IMR-90 (cell line): ENCODE measurements around the gene CACNA1D. TPM values are rescaled to one million over a fixed set of nuclear protein-coding genes. Genes with fewer than 3 reads are reported as not detected.

Experiments used
- ATAC-seq: fragments of 200-7000 bp; cut with Tn5 transposase; 2 replicates; pipeline ENCODE4 v1.9.1; 2020; ENCODE audit warnings: low read depth, mild to moderate bottlenecking, moderate library complexity
- BruUV-seq: library from RNA; stranded (reverse); fragments of 400-500 nt; replicated peaks from 2 replicates; lab custom pipeline; 2021; lab: Mats Ljungman, UMichigan
- CTCF ChIA-PET: fragments of 300-600 bp; formaldehyde crosslinking; extraction: SDS; loops from one replicate; lab custom pipeline; 2021; ENCODE audit warnings: antibody characterized with exemption; lab: Yijun Ruan, JAX
- POLR2A ChIA-PET: fragments of 300-600 bp; sonication (Branson Sonifier 250); formaldehyde crosslinking; loops from one replicate; lab custom pipeline; 2022; ENCODE audit warnings: antibody characterized with exemption; ENCODE audit not compliant: unreplicated experiment; lab: Charles Lee
- DNase-seq: peaks from one replicate; pipeline ENCODE4 v3.0.0; 2013
- H2AFZ ChIP-seq: replicated peaks from 2 replicates; pipeline ENCODE3; 2013; ENCODE audit warnings: low read length, mild to moderate bottlenecking; ENCODE audit not compliant: poor library complexity
- H2AK5ac ChIP-seq: 2 replicates; pipeline ENCODE4 v1.6.1; 2013; ENCODE audit warnings: low read depth, low read length, inconsistent platforms
- H2AK9ac ChIP-seq: replicated peaks from 2 replicates; pipeline ENCODE3; 2013; ENCODE audit warnings: mild to moderate bottlenecking, low read depth, low read length, moderate library complexity; ENCODE audit not compliant: poor library complexity
- H2BK120ac ChIP-seq: 2 replicates; pipeline ENCODE4 v1.6.1; 2013; ENCODE audit warnings: low read depth, low read length, inconsistent platforms
- H2BK15ac ChIP-seq: 3 replicates; pipeline ENCODE4 v1.6.1; 2013; ENCODE audit warnings: low read depth, low read length, inconsistent platforms
- H2BK20ac ChIP-seq: 2 replicates; pipeline ENCODE4 v1.6.1; 2013; ENCODE audit warnings: low read depth, mild to moderate bottlenecking, inconsistent platforms, low read length, moderate library complexity
- H2BK5ac ChIP-seq: 2 replicates; pipeline ENCODE4 v1.6.1; 2013; ENCODE audit warnings: mild to moderate bottlenecking, low read depth, low read length, inconsistent platforms; ENCODE audit not compliant: poor library complexity, severe bottlenecking
- H3K14ac ChIP-seq: replicated peaks from 2 replicates; pipeline ENCODE4 v1.6.1; 2013; ENCODE audit warnings: low read depth, low read length, inconsistent platforms
- H3K18ac ChIP-seq: 2 replicates; pipeline ENCODE4 v1.6.1; 2013; ENCODE audit warnings: low read depth, low read length, control low read depth
- H3K23ac ChIP-seq: 2 replicates; pipeline ENCODE4 v1.6.1; 2013; ENCODE audit warnings: low read depth, low read length, inconsistent platforms
- H3K27ac ChIP-seq: 2 replicates; pipeline ENCODE4 v1.5.1; 2013; ENCODE audit warnings: mild to moderate bottlenecking, control low read depth, low read length; ENCODE audit not compliant: insufficient read depth
- H3K27me3 ChIP-seq: 2 replicates; pipeline ENCODE4 v1.6.1; 2013; ENCODE audit warnings: low read length; ENCODE audit not compliant: control insufficient read depth, insufficient read depth
- H3K36me3 ChIP-seq: 2 replicates; pipeline ENCODE4 v1.6.1; 2013; ENCODE audit warnings: low read length, mixed read lengths; ENCODE audit not compliant: control insufficient read depth, insufficient read depth
- H3K4ac ChIP-seq: 2 replicates; pipeline ENCODE4 v1.6.1; 2013; ENCODE audit warnings: low read depth, low read length, inconsistent platforms
- H3K4me1 ChIP-seq: 2 replicates; pipeline ENCODE4 v1.6.1; 2013; ENCODE audit warnings: low read length, mixed read lengths; ENCODE audit not compliant: control insufficient read depth, insufficient read depth
- H3K4me2 ChIP-seq: 2 replicates; pipeline ENCODE4 v1.6.1; 2013; ENCODE audit warnings: low read depth, mild to moderate bottlenecking, control low read depth, low read length, moderate library complexity
- H3K4me3 ChIP-seq: 2 replicates; pipeline ENCODE4 v1.5.1; 2013; ENCODE audit warnings: low read depth, mild to moderate bottlenecking, control low read depth, low read length, moderate library complexity; ENCODE audit not compliant: insufficient read depth
- H3K56ac ChIP-seq: 2 replicates; pipeline ENCODE4 v1.6.1; 2013; ENCODE audit warnings: low read length, inconsistent platforms; ENCODE audit not compliant: insufficient read depth; ENCODE audit errors: extremely low read depth
- H3K79me1 ChIP-seq, 2 experiments: 2 replicates each; pipeline ENCODE4 v1.6.1; 2013; ENCODE audit warnings: low read length in 2 of 2, inconsistent platforms in 1 of 2, low read depth in 1 of 2
- H3K9ac ChIP-seq: 2 replicates; pipeline ENCODE4 v1.6.1; 2013; ENCODE audit warnings: low read depth, low read length, control low read depth
- H3K9me1 ChIP-seq: 2 replicates; pipeline ENCODE4 v1.6.1; 2013; ENCODE audit warnings: low read length, inconsistent platforms; ENCODE audit not compliant: insufficient read depth
- H3K9me3 ChIP-seq: 2 replicates; pipeline ENCODE4 v1.6.1; 2013; ENCODE audit warnings: low read length; ENCODE audit not compliant: control insufficient read depth, insufficient read depth
- H4K20me1 ChIP-seq: 2 replicates; pipeline ENCODE4 v1.6.1; 2013; ENCODE audit warnings: low read length, inconsistent platforms; ENCODE audit not compliant: insufficient read depth
- H4K5ac ChIP-seq: 2 replicates; pipeline ENCODE4 v1.6.1; 2013; ENCODE audit warnings: mild to moderate bottlenecking, low read depth, low read length, control low read depth
- H4K8ac ChIP-seq, 2 experiments: 2 replicates each; pipeline ENCODE4 v1.6.1; 2013; ENCODE audit warnings: low read depth in 2 of 2, low read length in 2 of 2, control low read depth in 1 of 2, inconsistent platforms in 1 of 2
- H4K91ac ChIP-seq: 2 replicates; pipeline ENCODE4 v1.6.1; 2013; ENCODE audit warnings: low read depth, low read length, inconsistent platforms; ENCODE audit not compliant: insufficient read depth
- BHLHE40 ChIP-seq: fragments of 150-350 bp; IDR thresholded peaks from 2 replicates; pipeline ENCODE4 v1.6.1; 2016; ENCODE audit warnings: mild to moderate bottlenecking, low read depth, low read length
- MAFK ChIP-seq: IDR thresholded peaks from 2 replicates; pipeline ENCODE4 v1.6.1; 2012; ENCODE audit warnings: low read depth, low read length, improper control_type of control experiment
- RAD21 ChIP-seq: IDR thresholded peaks from 2 replicates; pipeline ENCODE4 v1.6.1; 2012; ENCODE audit warnings: low read length, improper control_type of control experiment
- WGBS, 2 experiments: methylation state at CpG; one replicate each; pipeline versions ENCODE4 v1.1.5 to v1.1.7; 2013; ENCODE audit warnings: missing lambda C conversion rate in 2 of 2; ENCODE audit not compliant: insufficient read length in 1 of 2; ENCODE audit errors: extremely low coverage in 2 of 2; 5-methylcytosine and 5-hydroxymethylcytosine counted together
- dilution Hi-C: fragments of 300-500 bp; cut with HindIII; formaldehyde crosslinking; loops from one replicate; pipeline ENCODE4 v1.14.3; 2018; ENCODE audit warnings: low sequenced_read_pairs; ENCODE audit not compliant: unreplicated experiment
- in situ Hi-C: fragments of 300-500 bp; cut with MboI; formaldehyde crosslinking; loops from 3 replicates; pipeline ENCODE4 v1.14.3; 2019; ENCODE audit warnings: low sequenced_read_pairs, inconsistent platforms, mixed read lengths
- intact Hi-C: fragments of 100-400 bp; cut with micrococcal nuclease; formaldehyde crosslinking; loops from 2 replicates; pipeline ENCODE4 v1.10.0; 2022
- polyA plus RNA-seq, 3 experiments: library from polyadenylated mRNA; depleted of rRNA; stranded (reverse); fragments of >200 nt; gene quantifications; 2 replicates each; pipeline ENCODE4 v1.2.3, GENCODE V29; 2012; ENCODE audit warnings: low replicate concordance in 1 of 3
- total RNA-seq: library from RNA; depleted of rRNA; stranded (reverse); fragments of >200 nt; gene quantifications from 2 replicates; pipeline ENCODE4 v1.2.3, GENCODE V29; 2012

Gene CACNA1D
- total and polyA plus RNA-seq, 2 of the 4 experiments (the other 2 are of a cell fraction), result 0.07 TPM; not detected in 1

GRCh38 chr3:53545310-53545995 is 51.0 kb downstream of the CACNA1D start:
- ChIA-PET CTCF (no interaction called here), POLR2A (no interaction called here)
- dilution Hi-C loops, result no loop called here
- Histone ChIP-seq H3K36me3 (no peaks in the 10 kb centered on the region), H3K23ac (no peak overlapping the region), H4K5ac (no peak overlapping the region), H3K4me3 (no peak overlapping the region), H3K27ac (no peak overlapping the region), H3K9me1 (no peaks in the 10 kb centered on the region), H3K4ac (no peak overlapping the region), H3K4me2 (no peak overlapping the region), H4K20me1 (no peaks in the 10 kb centered on the region), H2BK120ac (no peak overlapping the region), H2AFZ (no peak overlapping the region), H3K18ac (no peak overlapping the region), H3K9me3 (no peaks in the 10 kb centered on the region), H3K56ac (no peak overlapping the region), H3K9ac (no peak overlapping the region), H2BK15ac (no peak overlapping the region), H2BK5ac (no peak overlapping the region), H4K8ac (no peak overlapping the region), H4K91ac (no peak overlapping the region), H2AK9ac (no peak overlapping the region), H3K27me3 (peaks cover 3% of the 10 kb centered on the region; the same call in 1 of the 2 replicates), H3K4me1 (no peaks in the 10 kb centered on the region), H2BK20ac (no peak overlapping the region), H3K14ac (no peak overlapping the region), H2AK5ac (no peak overlapping the region), H3K79me1 (no peaks in the 10 kb centered on the region)
- in situ Hi-C loops, result no loop called here
- no peak for DNase-seq
- no CpG with 5 or more reads among the region's 10 CpGs for WGBS, 2 experiments
- no TSS peak for BruUV-seq
- intact Hi-C loops, result no loop called here
- no peak for ATAC-seq
- TF ChIP-seq MAFK (no peak), BHLHE40 (no peak), RAD21 (no peak)
